NCI-H2196 treated with DMSO at 0.1 percent for 48 hours (cell line): ENCODE results near the gene DDAH1.

Experiments used
- DNase-seq: peaks from one replicate; lab custom pipeline; 2025; ENCODE audit not compliant: unreplicated experiment; lab: John Stamatoyannopoulos, UW

The DDAH1 gene

GRCh38 chr1:85311818-85312217, 153.1 kb downstream of the DDAH1 start:
- no peak for DNase-seq

DNA sequence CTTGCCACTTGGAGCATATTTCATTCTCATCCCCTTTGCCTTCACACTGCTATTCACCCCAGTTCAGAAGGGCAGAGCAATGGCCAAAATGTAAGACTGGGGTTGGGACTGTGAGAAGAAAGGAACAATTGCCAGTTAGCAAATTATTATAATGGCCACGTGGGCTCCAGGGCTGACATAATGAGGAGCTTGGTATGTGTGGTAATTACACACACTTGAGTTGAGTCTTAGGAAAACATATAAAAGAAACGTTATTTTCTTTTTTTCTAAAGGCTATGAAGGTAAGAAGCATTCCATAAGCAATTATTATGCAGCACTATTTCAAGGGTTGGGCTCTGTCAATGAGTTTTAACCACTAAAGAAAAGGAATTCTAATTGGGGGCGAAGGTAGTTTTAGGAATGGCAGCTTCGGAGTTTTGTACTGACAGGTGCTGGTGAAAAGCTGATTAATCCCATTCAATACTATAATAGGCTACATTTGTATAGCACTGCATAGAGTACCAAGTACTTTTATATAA, 156.1 kb downstream of the DDAH1 start:
- no peak for DNase-seq

- peak; percentile 4 for DNase-seq
These were observed 156.7 kb downstream of the DDAH1 start for GRCh38 chr1:85307987-85308832.

DNA sequence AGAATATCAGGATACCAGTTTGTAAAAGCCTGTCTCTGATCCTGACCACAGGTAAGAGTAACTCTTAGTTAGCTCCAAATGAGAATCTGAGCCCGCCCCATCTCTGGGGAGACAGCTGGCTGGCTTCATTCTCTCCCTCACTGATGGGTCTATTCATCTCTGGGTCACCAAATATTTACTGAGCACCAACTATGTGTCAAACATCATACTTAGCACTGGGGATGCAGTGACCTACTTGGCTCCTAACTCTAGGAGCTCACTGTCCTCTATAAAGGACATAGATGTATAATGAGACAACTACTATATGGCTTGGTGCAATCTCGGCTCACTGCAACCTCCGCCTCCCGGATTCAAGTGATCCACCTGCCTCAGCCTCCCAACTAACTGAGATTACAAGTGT, 158.7 kb downstream of the DDAH1 start:
- no peak for DNase-seq

- no peak for DNase-seq
These were observed 161.4 kb downstream of the DDAH1 start for GRCh38 chr1:85303440-85304162.

DNA sequence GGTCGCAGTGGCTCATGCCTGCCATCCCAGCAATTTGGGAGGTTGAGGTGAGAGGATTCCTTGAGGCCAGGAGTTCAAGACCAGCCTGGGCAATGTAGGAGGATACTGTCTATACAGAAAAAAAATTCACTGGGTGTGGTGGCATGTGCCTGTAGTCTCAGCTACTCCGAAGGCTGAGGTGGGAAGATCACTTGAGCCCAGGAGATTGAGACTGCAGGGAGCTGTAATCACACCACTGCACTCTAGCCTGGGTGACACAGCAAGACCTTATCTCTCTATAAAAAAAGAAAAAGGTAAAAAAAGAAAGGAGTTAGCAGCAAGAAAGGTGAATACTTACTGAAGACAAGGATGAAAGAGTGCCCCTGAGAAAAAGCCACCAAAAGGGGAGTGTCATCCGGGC, 164.8 kb downstream of the DDAH1 start:
- DNase-seq = no peak

DNA sequence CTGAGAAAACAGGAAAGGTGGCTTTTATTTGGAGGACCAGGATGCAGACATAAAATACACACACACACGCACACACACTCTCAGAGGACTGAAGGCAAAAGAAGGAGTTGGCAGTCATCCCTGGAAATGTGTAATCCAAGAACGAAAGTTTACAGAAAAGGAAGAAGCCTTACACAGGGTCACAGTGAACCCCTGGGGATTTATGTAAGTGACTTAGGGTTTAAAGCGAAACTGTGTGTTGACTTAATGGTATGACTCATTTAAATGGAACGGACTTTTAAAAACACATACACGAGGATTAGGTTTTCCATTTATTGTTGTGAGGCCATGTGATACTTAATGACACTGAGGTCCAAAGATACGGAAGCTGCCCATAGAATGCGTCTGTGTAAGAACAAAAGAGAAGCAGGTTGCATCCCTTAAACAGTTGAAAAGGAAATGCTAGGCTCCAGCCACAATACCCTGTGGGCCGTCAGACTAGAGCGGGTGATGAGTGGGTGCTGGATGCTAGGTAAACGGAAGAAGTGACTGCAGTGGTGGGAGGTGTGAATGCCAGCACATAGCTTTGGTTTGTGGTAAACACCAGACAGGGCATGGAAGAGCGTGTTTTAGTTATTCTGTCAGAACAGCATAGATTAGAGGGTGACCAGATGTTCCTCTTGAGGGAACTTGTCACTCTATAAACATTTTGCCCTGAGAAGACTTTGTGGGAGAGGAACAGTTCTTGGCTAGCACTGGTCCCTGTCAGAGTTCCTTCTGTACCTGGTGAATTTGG, 166.9 kb downstream of the DDAH1 start:
- peak; percentile 87 for DNase-seq

- no peak for DNase-seq
These were observed 167.5 kb downstream of the DDAH1 start for GRCh38 chr1:85297538-85297854.

- no peak for DNase-seq
These were observed 168.0 kb downstream of the DDAH1 start for GRCh38 chr1:85296980-85297379.

GRCh38 chr1:85295654-85296053, 169.3 kb downstream of the DDAH1 start:
- no peak for DNase-seq

- no peak for DNase-seq
These were observed 169.9 kb downstream of the DDAH1 start for GRCh38 chr1:85295006-85295431.

DNA sequence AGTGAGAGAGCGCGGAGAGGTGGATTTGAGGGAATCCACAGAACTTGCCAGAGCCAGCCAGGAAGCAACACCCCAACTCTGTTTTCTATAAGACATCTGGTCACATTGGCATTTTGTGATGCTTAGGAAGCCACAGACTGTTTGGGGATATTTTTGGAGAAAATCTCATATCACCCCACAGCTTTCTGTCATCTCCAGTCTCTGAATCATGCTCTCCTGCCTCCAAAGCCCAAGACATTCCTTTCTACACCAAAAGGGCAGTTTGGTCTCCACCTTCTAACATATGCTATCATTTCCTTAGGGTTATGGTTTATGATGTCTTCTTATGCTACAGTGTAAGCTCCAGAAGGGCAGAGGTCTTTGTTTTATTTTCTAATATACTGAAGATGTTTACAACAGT, 174.1 kb downstream of the DDAH1 start:
- DNase-seq = no peak

- DNase-seq = no peak
These were observed 175.1 kb downstream of the DDAH1 start for GRCh38 chr1:85289848-85290335.

GRCh38 chr1:85289207-85289847, 175.6 kb downstream of the DDAH1 start:
- DNase-seq = no peak

DNA sequence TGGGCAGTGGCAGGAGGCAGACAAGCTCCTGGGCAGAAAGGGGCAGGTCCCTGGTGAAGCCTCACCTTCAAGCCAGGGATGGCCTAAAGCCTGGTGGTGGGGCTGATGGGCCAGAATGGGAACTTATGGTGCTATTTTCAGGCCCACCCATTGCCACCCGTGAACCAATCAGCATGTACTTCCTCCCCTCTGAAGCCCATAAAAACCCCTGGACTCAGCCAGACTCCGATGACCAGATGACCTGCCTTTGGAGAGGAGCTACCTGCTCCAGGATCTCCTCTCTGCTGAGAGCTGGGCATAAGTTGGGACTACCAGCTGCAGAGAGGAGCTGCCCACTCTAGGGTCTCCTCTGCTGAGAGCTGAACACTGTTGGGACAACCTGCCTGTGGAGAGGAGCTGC, 180.8 kb downstream of the DDAH1 start:
- no peak for DNase-seq

- no peak for DNase-seq
These were observed 181.3 kb downstream of the DDAH1 start for GRCh38 chr1:85283475-85284199.

- DNase-seq = no peak
These were observed 182.5 kb downstream of the DDAH1 start for GRCh38 chr1:85282424-85282823.

- no peak for DNase-seq
These were observed 184.3 kb downstream of the DDAH1 start for GRCh38 chr1:85280636-85281035.

DNA sequence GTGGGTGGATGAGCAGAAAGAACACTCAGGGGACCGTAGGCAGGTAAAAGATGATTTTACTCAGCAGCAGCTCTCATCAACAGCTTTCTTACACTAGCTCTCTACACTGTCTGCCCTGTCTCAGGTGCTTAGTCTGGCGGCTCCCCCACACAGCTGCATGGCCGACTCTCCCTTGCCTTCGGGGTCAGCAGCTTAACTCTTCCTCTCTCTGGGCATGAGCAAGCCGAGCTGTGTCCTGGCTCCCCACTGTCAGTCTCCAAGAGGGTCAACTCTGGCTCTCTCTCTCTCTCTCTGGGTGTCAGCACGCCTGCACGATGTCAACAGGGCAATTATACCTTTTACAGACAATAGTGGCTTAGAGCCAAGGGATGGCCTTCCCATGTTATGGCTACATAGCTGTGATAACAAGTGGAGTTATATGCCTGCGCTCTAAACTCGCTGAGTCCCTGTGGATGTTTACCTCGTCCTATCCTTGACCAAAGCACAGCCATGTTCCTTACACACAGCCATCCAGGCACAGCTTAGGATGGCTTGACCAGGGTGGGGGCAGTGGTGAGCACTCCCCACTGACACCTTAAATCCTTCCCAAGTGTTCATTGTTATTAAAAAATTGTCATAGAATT, 185.4 kb downstream of the DDAH1 start:
- DNase-seq = no peak

GRCh38 chr1:85278853-85279314, 186.1 kb downstream of the DDAH1 start:
- no peak for DNase-seq
